HCT116 (cell line): ENCODE results near the gene DLG5.

ENCODE experiments used
- CEBPB ChIP-seq: IDR thresholded peaks from 2 replicates; pipeline ENCODE4 v1.6.1; 2012; ENCODE audit warnings: low read depth
- EZH2 ChIP-seq: fragments of 200-600 bp; sonication (generic); IDR thresholded peaks from 2 replicates; pipeline ENCODE4 v1.6.1; 2017; ENCODE audit warnings: antibody characterized with exemption, mixed run types
- JUND ChIP-seq: IDR thresholded peaks from 2 replicates; pipeline ENCODE4 v1.6.1; 2012
- POLR2A ChIP-seq: IDR thresholded peaks from 2 replicates; pipeline ENCODE4 v1.7.0; 2011; ENCODE audit warnings: borderline replicate concordance; ENCODE audit not compliant: insufficient read depth, insufficient read length; ENCODE audit errors: extremely low read depth
- RAD21 ChIP-seq: IDR thresholded peaks from 2 replicates; pipeline ENCODE4 v1.6.1; 2012; ENCODE audit warnings: low read depth, mild to moderate bottlenecking
- YY1 ChIP-seq: IDR thresholded peaks from 2 replicates; pipeline ENCODE4 v1.6.1; 2011; ENCODE audit warnings: low read length, low read depth, moderate library complexity, mild to moderate bottlenecking; ENCODE audit not compliant: insufficient replicate concordance; ENCODE audit errors: extremely low read depth
- TF ChIP-seq, protein P1 (sequence below), 3 experiments: fragments of 200-600 bp in 1 of 3; sonication (generic) in 1 of 3; IDR thresholded peaks in 2 of 3; conservative IDR thresholded peaks in 1 of 3; 2 replicates each; pipeline ENCODE4 v1.5.1; 2012 to 2017; ENCODE audit warnings: low read depth in 2 of 3, low read length in 2 of 3, antibody characterized with exemption in 1 of 3, borderline replicate concordance in 1 of 3, control low read depth in 1 of 3, mild to moderate bottlenecking in 1 of 3, mixed read lengths in 1 of 3, mixed run types in 1 of 3, moderate library complexity in 1 of 3; ENCODE audit not compliant: insufficient read depth in 1 of 3
- TF ChIP-seq, protein P2 (sequence below): IDR thresholded peaks from 2 replicates; pipeline ENCODE4 v1.6.1; 2012
- TF ChIP-seq, protein P3 (sequence below): IDR thresholded peaks from 2 replicates; pipeline ENCODE4 v1.6.1; 2011; ENCODE audit warnings: mild to moderate bottlenecking, low read length, moderate library complexity; ENCODE audit not compliant: insufficient replicate concordance; ENCODE audit errors: extremely low read depth

- TF ChIP-seq POLR2A, result no peak
- TF ChIP-seq CEBPB, result no peak
- TF ChIP-seq, protein P1, sequence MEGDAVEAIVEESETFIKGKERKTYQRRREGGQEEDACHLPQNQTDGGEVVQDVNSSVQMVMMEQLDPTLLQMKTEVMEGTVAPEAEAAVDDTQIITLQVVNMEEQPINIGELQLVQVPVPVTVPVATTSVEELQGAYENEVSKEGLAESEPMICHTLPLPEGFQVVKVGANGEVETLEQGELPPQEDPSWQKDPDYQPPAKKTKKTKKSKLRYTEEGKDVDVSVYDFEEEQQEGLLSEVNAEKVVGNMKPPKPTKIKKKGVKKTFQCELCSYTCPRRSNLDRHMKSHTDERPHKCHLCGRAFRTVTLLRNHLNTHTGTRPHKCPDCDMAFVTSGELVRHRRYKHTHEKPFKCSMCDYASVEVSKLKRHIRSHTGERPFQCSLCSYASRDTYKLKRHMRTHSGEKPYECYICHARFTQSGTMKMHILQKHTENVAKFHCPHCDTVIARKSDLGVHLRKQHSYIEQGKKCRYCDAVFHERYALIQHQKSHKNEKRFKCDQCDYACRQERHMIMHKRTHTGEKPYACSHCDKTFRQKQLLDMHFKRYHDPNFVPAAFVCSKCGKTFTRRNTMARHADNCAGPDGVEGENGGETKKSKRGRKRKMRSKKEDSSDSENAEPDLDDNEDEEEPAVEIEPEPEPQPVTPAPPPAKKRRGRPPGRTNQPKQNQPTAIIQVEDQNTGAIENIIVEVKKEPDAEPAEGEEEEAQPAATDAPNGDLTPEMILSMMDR (IDR thresholded peaks at IDR 0.05 in 2 of 3, conservative IDR thresholded peaks at IDR 0.05 in 1 of 3; ENCODE audit: borderline replicate concordance in 1 of 3, insufficient read depth in 1 of 3, low read depth in 2 of 3, low read length in 2 of 3), result no peak
- TF ChIP-seq, protein P2, sequence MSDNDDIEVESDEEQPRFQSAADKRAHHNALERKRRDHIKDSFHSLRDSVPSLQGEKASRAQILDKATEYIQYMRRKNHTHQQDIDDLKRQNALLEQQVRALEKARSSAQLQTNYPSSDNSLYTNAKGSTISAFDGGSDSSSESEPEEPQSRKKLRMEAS, result no peak
- TF ChIP-seq, protein P3, sequence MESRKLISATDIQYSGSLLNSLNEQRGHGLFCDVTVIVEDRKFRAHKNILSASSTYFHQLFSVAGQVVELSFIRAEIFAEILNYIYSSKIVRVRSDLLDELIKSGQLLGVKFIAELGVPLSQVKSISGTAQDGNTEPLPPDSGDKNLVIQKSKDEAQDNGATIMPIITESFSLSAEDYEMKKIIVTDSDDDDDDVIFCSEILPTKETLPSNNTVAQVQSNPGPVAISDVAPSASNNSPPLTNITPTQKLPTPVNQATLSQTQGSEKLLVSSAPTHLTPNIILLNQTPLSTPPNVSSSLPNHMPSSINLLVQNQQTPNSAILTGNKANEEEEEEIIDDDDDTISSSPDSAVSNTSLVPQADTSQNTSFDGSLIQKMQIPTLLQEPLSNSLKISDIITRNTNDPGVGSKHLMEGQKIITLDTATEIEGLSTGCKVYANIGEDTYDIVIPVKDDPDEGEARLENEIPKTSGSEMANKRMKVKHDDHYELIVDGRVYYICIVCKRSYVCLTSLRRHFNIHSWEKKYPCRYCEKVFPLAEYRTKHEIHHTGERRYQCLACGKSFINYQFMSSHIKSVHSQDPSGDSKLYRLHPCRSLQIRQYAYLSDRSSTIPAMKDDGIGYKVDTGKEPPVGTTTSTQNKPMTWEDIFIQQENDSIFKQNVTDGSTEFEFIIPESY, result no peak
- no peak for TF ChIP-seq EZH2
- no peak for TF ChIP-seq RAD21
- TF ChIP-seq JUND, result no peak
- TF ChIP-seq YY1, result no peak
Measured at GRCh38 chr10:77896058-77896457, 30.5 kb downstream of the DLG5 start.
